BJ (cell line): ENCODE results near the gene ALG1L2. TPM values are rescaled to one million over a fixed set of nuclear protein-coding genes. Genes with fewer than 3 reads are reported as not detected.
A peak's percentile ranks its signal among the peaks of the same experiment; 100 is the strongest.
"Not testable (repeated sequence)": the region's sequence is repeated elsewhere in the genome, so short reads cannot be mapped to it uniquely, and the experiment has no call there.

Source experiments
- CTCF ChIA-PET: fragments of 350-600 bp; formaldehyde crosslinking; extraction: SDS; loops from one replicate; lab custom pipeline; 2021; ENCODE audit warnings: antibody characterized with exemption, inconsistent platforms; lab: Yijun Ruan, JAX
- POLR2A ChIA-PET: fragments of 300-600 bp; sonication (Branson Sonifier 250); formaldehyde crosslinking; extraction: SDS; loops from one replicate; lab custom pipeline; 2021; ENCODE audit warnings: antibody characterized with exemption; lab: Charles Lee
- DNase-seq: peaks from one replicate; pipeline ENCODE4 v3.0.0-alpha.2; 2011; ENCODE audit warnings: low read depth
- H3K27me3 ChIP-seq: 2 replicates; pipeline ENCODE4 v1.6.0; 2011; ENCODE audit warnings: low read length; ENCODE audit not compliant: control insufficient read depth, insufficient read depth
- H3K36me3 ChIP-seq: 2 replicates; pipeline ENCODE4 v1.5.1; 2011; ENCODE audit warnings: low read length; ENCODE audit not compliant: control insufficient read depth, insufficient read depth
- H3K4me3 ChIP-seq: 2 replicates; pipeline ENCODE4 v1.5.1; 2011; ENCODE audit warnings: low read depth, mild to moderate bottlenecking, control low read depth, low read length
- CTCF ChIP-seq: IDR thresholded peaks from 2 replicates; pipeline ENCODE4 v1.5.1; 2011; ENCODE audit warnings: low read depth, mild to moderate bottlenecking, control low read depth, inconsistent platforms, low read length, moderate library complexity; ENCODE audit not compliant: insufficient read depth
- polyA plus RNA-seq: library from polyadenylated mRNA; depleted of rRNA; stranded (reverse); fragments of >200 nt; gene quantifications from 2 replicates; pipeline ENCODE4 v1.2.3, GENCODE V29; 2011

The ALG1L2 gene
- polyA plus RNA-seq, 1 experiment: not detected

DNA sequence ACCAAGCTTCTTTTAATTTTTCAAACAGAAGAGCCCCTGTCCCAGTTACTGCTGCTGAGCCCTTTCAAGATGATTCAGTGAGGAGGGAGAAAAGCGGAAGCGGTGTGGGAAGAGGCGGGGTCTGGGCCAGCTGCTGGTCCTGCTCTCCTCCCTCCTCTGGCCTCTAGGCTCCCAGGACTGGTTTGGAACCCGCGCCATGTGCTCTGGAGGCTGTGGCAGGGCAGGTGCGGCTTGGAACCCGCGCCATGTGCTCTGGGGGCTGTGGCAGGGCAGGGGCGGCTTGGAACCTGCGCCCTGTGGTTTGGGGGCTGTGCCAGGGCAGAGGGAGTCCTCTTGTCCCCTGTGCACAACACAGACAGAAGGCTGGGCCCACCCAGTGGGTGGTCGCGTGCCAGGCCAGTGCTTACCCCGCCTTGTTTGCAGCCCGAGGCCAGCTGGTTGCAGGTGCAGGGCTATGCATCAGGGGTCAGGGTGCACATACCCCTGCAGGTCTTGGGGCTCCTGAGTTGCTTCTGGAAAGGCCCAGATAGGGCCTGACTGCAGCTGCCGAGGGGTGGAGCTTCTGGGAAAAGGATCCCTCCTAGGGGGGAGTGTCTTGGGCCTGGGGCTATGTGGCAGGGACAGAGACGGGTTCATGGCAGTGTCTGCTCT lies 12.2 kb downstream of the ALG1L2 start:
- Histone ChIP-seq H3K36me3 (no peaks in the 10 kb centered on the region), H3K27me3 (no peaks in the 10 kb centered on the region), H3K4me3 (no peak overlapping the region)
- DNase-seq: no peak
- ChIA-PET POLR2A (no interaction called here), CTCF (interaction anchor here (10.7 kb wide), 1 partner anchor 149 kb away, joined by 175 read pairs; no protein-coding TSS in a partner anchor)
- TF ChIP-seq CTCF: no peak

GRCh38 chr3:130094491-130094941 lies 12.9 kb downstream of the ALG1L2 start:
- CTCF ChIA-PET: interaction anchor here (10.7 kb wide), 1 partner anchor 150 kb away, joined by 175 read pairs; no protein-coding TSS in a partner anchor
- POLR2A ChIA-PET: not testable (repeated sequence)

GRCh38 chr3:130095858-130096257 lies 14.2 kb downstream of the ALG1L2 start:
- H3K4me3 ChIP-seq, DNase-seq, H3K27me3 ChIP-seq, H3K36me3 ChIP-seq, POLR2A ChIA-PET: not testable (repeated sequence)
- CTCF ChIA-PET: interaction anchor here (10.7 kb wide), 1 partner anchor 151 kb away, joined by 175 read pairs; no protein-coding TSS in a partner anchor

More at GRCh38 chr3:130094491-130094941, 12.9 kb downstream of the ALG1L2 start:
- not testable (repeated sequence) for DNase-seq, H3K27me3 ChIP-seq, H3K4me3 ChIP-seq, H3K36me3 ChIP-seq

DNA sequence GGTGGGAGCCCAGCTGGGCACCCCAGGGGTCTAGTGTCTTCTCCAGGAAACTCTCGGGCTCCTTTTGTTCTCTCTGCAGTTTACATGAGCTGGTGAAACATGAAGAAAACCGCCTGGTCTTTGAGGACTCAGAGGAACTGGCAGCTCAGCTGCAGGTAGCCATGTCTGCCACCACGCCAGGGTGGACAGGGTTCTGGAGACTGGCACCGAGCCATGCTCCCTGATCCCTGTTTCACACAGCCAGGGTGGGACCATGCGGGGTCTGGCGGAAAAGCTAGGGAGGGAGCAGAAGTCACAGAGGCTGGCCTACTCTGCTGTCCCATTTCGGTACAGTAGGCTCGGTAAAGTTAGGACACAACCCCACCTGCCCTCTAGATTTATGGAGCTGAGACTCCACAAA lies 15.5 kb downstream of the ALG1L2 start:
- DNase-seq, H3K27me3 ChIP-seq, H3K36me3 ChIP-seq, H3K4me3 ChIP-seq, POLR2A ChIA-PET: not testable (repeated sequence)
- CTCF ChIA-PET: interaction anchor here (10.7 kb wide), 1 partner anchor 152 kb away, joined by 175 read pairs; no protein-coding TSS in a partner anchor

- H3K4me3 ChIP-seq, H3K27me3 ChIP-seq, H3K36me3 ChIP-seq, DNase-seq, POLR2A ChIA-PET: not testable (repeated sequence)
- TF ChIP-seq CTCF: peak; percentile 47
- CTCF ChIA-PET: interaction anchor here (0.7 to 10.7 kb wide), 4 partner anchors 12 to 153 kb away, joined by 3 to 175 read pairs (median 4); no protein-coding TSS in a partner anchor
Measured at GRCh38 chr3:130097690-130098638, 16.3 kb downstream of the ALG1L2 start.

DNA sequence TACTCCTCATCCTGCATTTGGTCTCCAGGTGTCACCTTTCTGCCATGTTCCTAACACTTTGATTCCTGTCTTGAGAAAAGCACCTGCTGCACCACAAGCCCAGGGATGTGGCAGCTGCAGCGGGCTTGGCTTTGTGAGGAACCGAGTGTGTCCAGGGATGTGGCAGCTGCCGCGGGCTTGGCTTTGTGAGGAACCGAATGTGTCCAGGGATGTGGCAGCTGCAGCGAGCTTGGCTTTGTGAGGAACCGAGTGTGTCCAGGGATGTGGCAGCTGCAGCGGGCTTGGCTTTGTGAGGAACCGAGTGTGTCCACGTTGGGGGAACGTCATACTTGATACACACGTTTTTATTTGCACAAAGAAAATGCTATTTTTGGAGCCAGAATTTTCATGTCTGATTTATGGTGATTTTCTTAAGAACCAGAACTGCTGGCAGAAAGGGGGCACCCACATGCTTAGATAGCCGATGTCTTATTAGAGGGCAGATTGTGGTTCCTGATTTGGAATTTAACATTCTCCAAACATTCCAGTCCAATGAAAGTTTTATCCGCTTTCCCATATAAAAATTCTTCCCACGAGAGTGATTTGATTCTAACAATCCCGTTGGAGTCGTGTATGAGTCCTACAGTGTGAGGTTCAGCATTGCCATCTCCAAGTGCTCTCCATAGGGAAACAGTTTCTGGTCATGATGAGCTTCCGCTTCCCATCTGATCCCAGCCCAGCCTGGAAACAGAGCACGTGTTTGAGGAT lies 17.2 kb downstream of the ALG1L2 start:
- H3K4me3 ChIP-seq, H3K36me3 ChIP-seq, H3K27me3 ChIP-seq, POLR2A ChIA-PET, DNase-seq: not testable (repeated sequence)
- CTCF ChIA-PET: interaction anchor here (0.7 to 10.7 kb wide), 4 partner anchors 11 to 154 kb away, joined by 3 to 175 read pairs (median 4); no protein-coding TSS in a partner anchor

DNA sequence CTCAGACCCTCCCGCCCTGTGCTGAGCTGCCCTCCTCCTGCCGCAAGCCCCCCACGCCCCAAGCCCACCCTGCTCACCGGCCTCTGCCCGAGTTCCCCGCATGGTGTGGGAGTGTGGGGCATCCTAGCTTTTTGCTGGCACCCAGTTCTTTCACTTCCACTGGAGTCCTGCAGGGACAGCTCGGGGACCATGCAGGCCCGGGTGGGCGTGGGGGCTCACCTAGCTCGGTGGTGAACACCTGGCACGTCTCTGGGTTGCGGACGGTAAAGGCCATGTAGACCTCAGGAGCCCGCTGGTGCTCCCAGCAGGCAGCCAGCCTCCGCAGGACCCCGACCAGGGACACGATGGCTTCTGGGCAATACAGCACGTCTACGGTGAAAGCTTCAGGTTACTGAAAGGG lies 20.9 kb downstream of the ALG1L2 start:
- DNase-seq, H3K4me3 ChIP-seq, POLR2A ChIA-PET, H3K27me3 ChIP-seq, H3K36me3 ChIP-seq: not testable (repeated sequence)
- CTCF ChIA-PET: interaction anchor here (1.2 to 5.8 kb wide), 2 partner anchors 161 to 612 kb away, joined by 3 to 88 read pairs; no protein-coding TSS in a partner anchor

DNA sequence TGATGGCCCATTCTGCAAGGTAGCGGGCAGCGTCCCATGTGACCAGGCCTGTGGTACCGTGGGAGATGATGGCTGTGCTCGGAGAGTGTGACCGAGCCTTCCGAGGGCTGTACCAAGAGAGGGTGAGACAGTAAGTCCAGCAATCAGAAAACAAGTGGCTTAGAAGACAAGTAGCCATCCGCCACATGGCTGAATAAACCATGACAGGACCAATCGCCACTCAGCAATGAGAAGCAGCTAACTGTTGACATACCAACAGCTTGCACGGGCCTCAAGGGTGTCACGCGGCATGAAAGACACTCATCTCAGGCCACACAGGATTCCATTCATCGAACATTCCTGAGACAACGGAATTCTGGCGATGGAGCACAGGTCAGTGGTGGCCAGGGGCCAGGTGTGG lies 22.6 kb downstream of the ALG1L2 start:
- H3K27me3 ChIP-seq, DNase-seq, H3K36me3 ChIP-seq, H3K4me3 ChIP-seq, POLR2A ChIA-PET: not testable (repeated sequence)
- CTCF ChIA-PET: interaction anchor here (5.8 kb wide), 1 partner anchor 162 kb away, joined by 88 read pairs; no protein-coding TSS in a partner anchor

DNA sequence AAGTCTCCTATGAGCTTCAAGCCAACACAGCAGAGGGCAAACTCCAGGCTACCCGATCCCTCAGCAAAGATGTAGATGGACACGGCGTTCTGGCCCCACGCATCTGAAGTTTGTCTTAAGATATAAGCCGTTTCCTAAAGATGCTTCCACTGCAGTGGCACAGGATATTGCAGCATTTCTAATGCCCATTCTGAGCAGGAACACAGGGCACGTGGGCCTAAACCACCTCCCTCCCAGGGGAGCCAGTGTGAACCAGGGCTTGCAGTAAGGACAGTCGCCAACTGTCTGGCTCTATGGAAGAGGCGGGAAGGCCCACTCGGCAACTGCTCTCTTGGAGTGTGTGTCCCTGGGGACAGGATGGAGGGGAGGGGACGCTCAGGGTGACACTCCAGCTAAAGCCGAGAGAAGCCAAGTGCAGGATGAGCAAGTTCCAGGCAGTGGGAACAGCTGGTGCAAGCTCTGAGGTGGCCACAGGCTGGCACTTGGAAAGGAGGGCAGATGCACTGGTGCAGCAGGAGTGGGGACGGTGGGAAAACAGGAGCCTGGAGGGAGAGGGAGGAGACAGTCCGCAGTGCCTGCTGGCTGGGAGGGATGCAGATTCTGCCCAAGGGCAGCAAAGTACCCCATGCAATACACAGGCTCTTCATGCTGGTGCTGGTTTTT lies 25.8 kb downstream of the ALG1L2 start:
- H3K36me3 ChIP-seq, H3K27me3 ChIP-seq, H3K4me3 ChIP-seq, POLR2A ChIA-PET, DNase-seq: not testable (repeated sequence)
- CTCF ChIA-PET: interaction anchor here (0.6 to 5.8 kb wide), 4 partner anchors 113 to 679 kb away, joined by 3 to 88 read pairs (median 4); no protein-coding TSS in a partner anchor
